ENCODE measurements around the gene NPC1.

- no peak for TF ChIP-seq CTCF (IDR thresholded peaks at IDR 0.05; ENCODE audit: low read depth, low read length, poor library complexity, severe bottlenecking)
- TF ChIP-seq EZH2phosphoT487 (IDR thresholded peaks at IDR 0.05; ENCODE audit: borderline replicate concordance, low read length) = no peak
Measured at GRCh38 chr18:23542461-23542860, 43.8 kb downstream of the NPC1 start.
